GM23248 (cell line): ENCODE measurements around the gene NHERF2. TPM values are rescaled to one million over a fixed set of nuclear protein-coding genes. Genes with fewer than 3 reads are reported as not detected.
A peak's percentile ranks its signal among the peaks of the same experiment; 100 is the strongest.
"Not testable (repeated sequence)": the region's sequence is repeated elsewhere in the genome, so short reads cannot be mapped to it uniquely, and the experiment has no call there.

Experiments
- DNase-seq: peaks from one replicate; pipeline ENCODE4 v3.0.0-alpha.2; 2015
- H2AFZ ChIP-seq: fragments of 200-600 bp; sonication (generic); 2 replicates; pipeline ENCODE4 v1.6.1; 2016; ENCODE audit warnings: antibody characterized with exemption
- H3F3A ChIP-seq: fragments of 200-600 bp; sonication (generic); 2 replicates; pipeline ENCODE4 v1.6.1; 2016; ENCODE audit warnings: mild to moderate bottlenecking, antibody characterized with exemption, mixed run types; ENCODE audit not compliant: insufficient read depth
- H3K27ac ChIP-seq: fragments of 200-600 bp; sonication (generic); 2 replicates; pipeline ENCODE4 v1.5.1; 2016; ENCODE audit warnings: mild to moderate bottlenecking
- H3K27me3 ChIP-seq: fragments of 200-600 bp; sonication (generic); replicated peaks from 2 replicates; pipeline ENCODE4 v1.6.1; 2016; ENCODE audit warnings: mild to moderate bottlenecking; ENCODE audit not compliant: insufficient read depth
- H3K36me3 ChIP-seq: fragments of 200-600 bp; sonication (generic); 2 replicates; pipeline ENCODE4 v1.6.1; 2016; ENCODE audit warnings: low read depth, mild to moderate bottlenecking
- H3K4me1 ChIP-seq: fragments of 200-600 bp; sonication (generic); 2 replicates; pipeline ENCODE4 v1.6.1; 2016; ENCODE audit warnings: mild to moderate bottlenecking; ENCODE audit not compliant: insufficient read depth
- H3K4me2 ChIP-seq: fragments of 200-600 bp; sonication (generic); one replicate; pipeline ENCODE4 v1.6.1; 2016; ENCODE audit warnings: mild to moderate bottlenecking; ENCODE audit not compliant: unreplicated experiment
- H3K4me3 ChIP-seq: fragments of 200-600 bp; sonication (generic); 2 replicates; pipeline ENCODE4 v1.5.1; 2016; ENCODE audit warnings: mild to moderate bottlenecking
- H3K79me2 ChIP-seq: fragments of 200-600 bp; sonication (generic); 2 replicates; pipeline ENCODE4 v1.6.1; 2016; ENCODE audit warnings: mild to moderate bottlenecking; ENCODE audit not compliant: insufficient read depth
- H3K9ac ChIP-seq: fragments of 200-600 bp; sonication (generic); 2 replicates; pipeline ENCODE4 v1.6.1; 2016; ENCODE audit warnings: mild to moderate bottlenecking
- H3K9me2 ChIP-seq: fragments of 200-600 bp; sonication (generic); 2 replicates; pipeline ENCODE4 v1.6.1; 2016; ENCODE audit warnings: mixed run types, mild to moderate bottlenecking, moderate library complexity; ENCODE audit not compliant: insufficient read depth
- H3K9me3 ChIP-seq: fragments of 200-600 bp; sonication (generic); one replicate; pipeline ENCODE4 v1.6.1; 2017; ENCODE audit warnings: low read depth
- H4K20me1 ChIP-seq: fragments of 200-600 bp; sonication (generic); 2 replicates; pipeline ENCODE4 v1.6.0; 2016; ENCODE audit not compliant: insufficient read depth
- EZH2 ChIP-seq: fragments of 200-600 bp; sonication (generic); IDR thresholded peaks from 2 replicates; pipeline ENCODE4 v1.6.1; 2018; ENCODE audit warnings: antibody characterized with exemption, mild to moderate bottlenecking; ENCODE audit not compliant: insufficient read depth, poor library complexity, severe bottlenecking
- EZH2phosphoT487 ChIP-seq: fragments of 200-600 bp; sonication (generic); IDR thresholded peaks from 2 replicates; pipeline ENCODE4 v1.6.1; 2018; ENCODE audit warnings: antibody characterized with exemption, moderate library complexity, mild to moderate bottlenecking, low read depth; ENCODE audit not compliant: insufficient read depth
- WGBS, 2 experiments: methylation state at CpG; one replicate each; pipeline ENCODE4 v1.1.6; 2015 to 2017; ENCODE audit warnings: low lambda C conversion rate in 2 of 2, low coverage in 1 of 2; ENCODE audit errors: missing lambda C conversion rate in 2 of 2; 5-methylcytosine and 5-hydroxymethylcytosine counted together
- in situ Hi-C: fragments of 300-500 bp; cut with MboI; formaldehyde crosslinking; loops from 2 replicates; pipeline ENCODE4 v1.15.0; 2020
- polyA plus RNA-seq: library from polyadenylated mRNA; unstranded; fragments of >200 nt; fragmentation: Nextera tagmentation; extraction: Ambion mirVana; gene quantifications from 2 replicates; pipeline ENCODE4 v1.2.1, GENCODE V29; 2016
- total RNA-seq: library from RNA; depleted of rRNA; stranded (reverse); fragments of >200 nt; shearing (Covaris generic); gene quantifications from 2 replicates; pipeline ENCODE4 v1.2.3, GENCODE V29; 2014

The NHERF2 gene
- total and polyA plus RNA-seq, 2 experiments from 2014 or later: 27.3 to 29.0 TPM

- no peaks in the 10 kb centered on the region for H3K27me3 ChIP-seq
- no peaks in the 10 kb centered on the region for H4K20me1 ChIP-seq
- peaks cover 24% of the 10 kb centered on the region for H3K4me1 ChIP-seq
- no peaks in the 10 kb centered on the region for H3K9me3 ChIP-seq
- no peaks in the 10 kb centered on the region for H3K9me2 ChIP-seq
- H3K79me2 ChIP-seq: peaks cover 7% of the 10 kb centered on the region; the same call in 1 of the 2 replicates
- no peak overlapping the region for H3K4me3 ChIP-seq
- no peak for TF ChIP-seq EZH2
- no peak for TF ChIP-seq EZH2phosphoT487
- H2AFZ ChIP-seq: no peak overlapping the region
- no peak overlapping the region for H3K27ac ChIP-seq
- H3F3A ChIP-seq: no peaks in the 10 kb centered on the region
- no peak for DNase-seq
- no peak overlapping the region for H3K9ac ChIP-seq
- WGBS, 2 experiments: 69 to 76% methylated on average over 10 of the region's 11 CpGs
- no peak overlapping the region for H3K4me2 ChIP-seq
- in situ Hi-C loops: no loop called here
- H3K36me3 ChIP-seq: no peaks in the 10 kb centered on the region
Observed at GRCh38 chr16:2031081-2031577, 4.4 kb downstream of the NHERF2 start.

- no peaks in the 10 kb centered on the region for H3F3A ChIP-seq
- no peak overlapping the region for H3K4me3 ChIP-seq
- H3K27me3 ChIP-seq: no peaks in the 10 kb centered on the region
- peak overlapping the region; percentile 76 for H3K9ac ChIP-seq
- peaks cover 12% of the 10 kb centered on the region; the same call in 1 of the 2 replicates for H3K79me2 ChIP-seq
- peak overlapping the region; percentile 55 for H3K4me2 ChIP-seq
- no peaks in the 10 kb centered on the region for H3K36me3 ChIP-seq
- no peaks in the 10 kb centered on the region for H4K20me1 ChIP-seq
- 47 to 70% methylated on average over 9 to 10 of the region's 15 CpGs for WGBS, 2 experiments
- in situ Hi-C loops: no loop called here
- H3K9me3 ChIP-seq: no peaks in the 10 kb centered on the region
- peak; percentile 44 for DNase-seq
- H3K27ac ChIP-seq: peak overlapping the region; percentile 81
- TF ChIP-seq EZH2 (no peak), EZH2phosphoT487 (no peak)
- H3K4me1 ChIP-seq: peaks cover 26% of the 10 kb centered on the region
- no peaks in the 10 kb centered on the region for H3K9me2 ChIP-seq
- H2AFZ ChIP-seq: peak overlapping the region; percentile 73; the same call in 1 of the 2 replicates
Observed at GRCh38 chr16:2032285-2033056, 5.8 kb downstream of the NHERF2 start.

- peak; percentile 83 for DNase-seq
- H3K9me2 ChIP-seq: no peaks in the 10 kb centered on the region
- peak overlapping the region; percentile 73 for H2AFZ ChIP-seq
- no peaks in the 10 kb centered on the region for H3K36me3 ChIP-seq
- H4K20me1 ChIP-seq: no peaks in the 10 kb centered on the region
- H3K27me3 ChIP-seq: no peaks in the 10 kb centered on the region
- H3F3A ChIP-seq: no peaks in the 10 kb centered on the region
- in situ Hi-C loops: no loop called here
- peaks cover 12% of the 10 kb centered on the region; the same call in 1 of the 2 replicates for H3K79me2 ChIP-seq
- WGBS, 2 experiments: 20 to 22% methylated on average over 23 to 32 of the region's 37 CpGs
- no peaks in the 10 kb centered on the region for H3K9me3 ChIP-seq
- peaks cover 26% of the 10 kb centered on the region for H3K4me1 ChIP-seq
- TF ChIP-seq EZH2 (no peak), EZH2phosphoT487 (no peak)
- peak overlapping the region; percentile 55 for H3K4me2 ChIP-seq
- H3K4me3 ChIP-seq: peak overlapping the region; percentile 42
- peak overlapping the region; percentile 76 for H3K9ac ChIP-seq
- H3K27ac ChIP-seq: peak overlapping the region; percentile 81
Observed at GRCh38 chr16:2033057-2033908, 6.6 kb downstream of the NHERF2 start.

- H3K36me3 ChIP-seq: not testable (repeated sequence)
- DNase-seq: peak; percentile 23
Observed at GRCh38 chr16:2033909-2034695, 7.4 kb downstream of the NHERF2 start.

More at GRCh38 chr16:2033909-2034695, 7.4 kb downstream of the NHERF2 start:
- H3K9me2 ChIP-seq, in situ Hi-C loops, H3K9me3 ChIP-seq, H3K27me3 ChIP-seq, H4K20me1 ChIP-seq, H3F3A ChIP-seq: not testable (repeated sequence)
- H3K27ac ChIP-seq: peak overlapping the region; percentile 81
- H3K4me1 ChIP-seq: peaks cover 26% of the 10 kb centered on the region
- peak overlapping the region; percentile 76 for H3K9ac ChIP-seq
- H3K79me2 ChIP-seq: peaks cover 12% of the 10 kb centered on the region; the same call in 1 of the 2 replicates
- peak overlapping the region; percentile 55 for H3K4me2 ChIP-seq
- peak overlapping the region; percentile 73 for H2AFZ ChIP-seq
- 76 to 87% methylated on average over 12 to 17 of the region's 32 CpGs for WGBS, 2 experiments
- H3K4me3 ChIP-seq: peak overlapping the region; percentile 42
